ENCODE measurements around the gene ATXN10.
A peak's percentile ranks its signal among the peaks of the same experiment; 100 is the strongest.

ATXN10 gene

GRCh38 chr22:45722006-45722405, 50.4 kb downstream of the ATXN10 start:
- TF ChIP-seq CTCF (conservative IDR thresholded peaks at IDR 0.05; ENCODE audit: low read length), result no peak
- H3K4me3 ChIP-seq (ENCODE audit: low read length), result no peak overlapping the region
- no peak for DNase-seq (ENCODE audit: low read depth)

- no peak for DNase-seq (ENCODE audit: low read depth)
- H3K4me3 ChIP-seq (ENCODE audit: low read length), result no peak overlapping the region
- no peak for TF ChIP-seq CTCF (conservative IDR thresholded peaks at IDR 0.05; ENCODE audit: low read length)
Observed at GRCh38 chr22:45726081-45726480, 54.4 kb downstream of the ATXN10 start.

GRCh38 chr22:45731041-45731797, 59.6 kb downstream of the ATXN10 start:
- peak; percentile 53 for DNase-seq (ENCODE audit: low read depth)
- no peak overlapping the region for H3K4me3 ChIP-seq (ENCODE audit: low read length)
- no peak for TF ChIP-seq CTCF (conservative IDR thresholded peaks at IDR 0.05; ENCODE audit: low read length)

GRCh38 chr22:45731798-45732495, 60.3 kb downstream of the ATXN10 start:
- DNase-seq (ENCODE audit: low read depth), result peak; percentile 39
- TF ChIP-seq CTCF (conservative IDR thresholded peaks at IDR 0.05; ENCODE audit: low read length), result peak; percentile 55
- no peak overlapping the region for H3K4me3 ChIP-seq (ENCODE audit: low read length)

GRCh38 chr22:45735273-45735672, 63.6 kb downstream of the ATXN10 start:
- TF ChIP-seq CTCF (conservative IDR thresholded peaks at IDR 0.05; ENCODE audit: low read length), result no peak
- DNase-seq (ENCODE audit: low read depth), result no peak
- H3K4me3 ChIP-seq (ENCODE audit: low read length), result no peak overlapping the region

- no peak for TF ChIP-seq CTCF (conservative IDR thresholded peaks at IDR 0.05; ENCODE audit: low read length)
- H3K4me3 ChIP-seq (ENCODE audit: low read length), result no peak overlapping the region
- peak; percentile 36 for DNase-seq (ENCODE audit: low read depth)
Observed at GRCh38 chr22:45738206-45738605, 66.6 kb downstream of the ATXN10 start.

- H3K4me3 ChIP-seq (ENCODE audit: low read length), result no peak overlapping the region
- DNase-seq (ENCODE audit: low read depth), result no peak
- no peak for TF ChIP-seq CTCF (conservative IDR thresholded peaks at IDR 0.05; ENCODE audit: low read length)
Observed at GRCh38 chr22:45740236-45740635, 68.6 kb downstream of the ATXN10 start.

Measured in AG10803 (cell line).